GM18858 (cell line): ENCODE data around the gene YLPM1.
A peak's percentile ranks its signal among the peaks of the same experiment; 100 is the strongest.
"Not testable (repeated sequence)": the region's sequence is repeated elsewhere in the genome, so short reads cannot be mapped to it uniquely, and the experiment has no call there.

Experiments used
- ATAC-seq: cut with Tn5 transposase; IDR thresholded peaks from one replicate; pipeline ENCODE4 v1.9.1; 2021; ENCODE audit not compliant: unreplicated experiment

The YLPM1 gene

GRCh38 chr14:74762917-74763802, at the start of gene YLPM1:
Gene YLPM1 (plus strand): TSS chr14:74763316. CDS start chr14:74763490, 174 bp downstream.
- peak; percentile 84 for ATAC-seq

- no peak for ATAC-seq
Measured at GRCh38 chr14:74713395-74713735, 49.8 kb upstream of the YLPM1 start.

GRCh38 chr14:74720526-74720925, 42.6 kb upstream of the YLPM1 start:
- ATAC-seq, result no peak

- no peak for ATAC-seq
Measured at GRCh38 chr14:74723134-74723533, 40.0 kb upstream of the YLPM1 start.

- no peak for ATAC-seq
Measured at GRCh38 chr14:74732387-74732786, 30.7 kb upstream of the YLPM1 start.

- ATAC-seq, result no peak
Measured at GRCh38 chr14:74733221-74733620, 29.9 kb upstream of the YLPM1 start.

- no peak for ATAC-seq
Measured at GRCh38 chr14:74735125-74735524, 28.0 kb upstream of the YLPM1 start.

- no peak for ATAC-seq
Measured at GRCh38 chr14:74737753-74738325, 25.3 kb upstream of the YLPM1 start.

- no peak for ATAC-seq
Measured at GRCh38 chr14:74739293-74740030, 23.7 kb upstream of the YLPM1 start.

GRCh38 chr14:74747237-74747636, 15.9 kb upstream of the YLPM1 start:
- ATAC-seq, result no peak

- no peak for ATAC-seq
Measured at GRCh38 chr14:74754157-74754556, 9.0 kb upstream of the YLPM1 start.

- ATAC-seq, result no peak
Measured at GRCh38 chr14:74754899-74755298, 8.2 kb upstream of the YLPM1 start.

GRCh38 chr14:74756326-74756725, 6.8 kb upstream of the YLPM1 start:
- no peak for ATAC-seq

- ATAC-seq, result not testable (repeated sequence)
Measured at GRCh38 chr14:74758505-74758904, 4.6 kb upstream of the YLPM1 start.

- no peak for ATAC-seq
Measured at GRCh38 chr14:74763803-74764531, 851 bp downstream of the YLPM1 start.

- ATAC-seq, result no peak
Measured at GRCh38 chr14:74765721-74766120, 2.6 kb downstream of the YLPM1 start.

GRCh38 chr14:74771399-74771798, 8.3 kb downstream of the YLPM1 start:
- ATAC-seq, result no peak

- no peak for ATAC-seq
Measured at GRCh38 chr14:74784634-74785033, 21.5 kb downstream of the YLPM1 start.

- ATAC-seq, result no peak
Measured at GRCh38 chr14:74785056-74785613, 22.0 kb downstream of the YLPM1 start.

- no peak for ATAC-seq
Measured at GRCh38 chr14:74786796-74787315, 23.7 kb downstream of the YLPM1 start.
